GOT3 (cell line): Measurements from ENCODE around the gene CACNG5.
"Not testable (repeated sequence)": the region's sequence is repeated elsewhere in the genome, so short reads cannot be mapped to it uniquely, and the experiment has no call there.

Source experiments
- DNase-seq: peaks from one replicate; lab custom pipeline; 2025; ENCODE audit warnings: mixed read lengths; lab: John Stamatoyannopoulos, UW

CACNG5 gene

GRCh38 chr17:66849851-66850580, 15.1 kb downstream of the CACNG5 start:
- DNase-seq, result no peak

- DNase-seq, result no peak
These were observed 15.8 kb downstream of the CACNG5 start for GRCh38 chr17:66850692-66851091.

- no peak for DNase-seq
These were observed 20.3 kb downstream of the CACNG5 start for GRCh38 chr17:66855204-66855603.

DNA sequence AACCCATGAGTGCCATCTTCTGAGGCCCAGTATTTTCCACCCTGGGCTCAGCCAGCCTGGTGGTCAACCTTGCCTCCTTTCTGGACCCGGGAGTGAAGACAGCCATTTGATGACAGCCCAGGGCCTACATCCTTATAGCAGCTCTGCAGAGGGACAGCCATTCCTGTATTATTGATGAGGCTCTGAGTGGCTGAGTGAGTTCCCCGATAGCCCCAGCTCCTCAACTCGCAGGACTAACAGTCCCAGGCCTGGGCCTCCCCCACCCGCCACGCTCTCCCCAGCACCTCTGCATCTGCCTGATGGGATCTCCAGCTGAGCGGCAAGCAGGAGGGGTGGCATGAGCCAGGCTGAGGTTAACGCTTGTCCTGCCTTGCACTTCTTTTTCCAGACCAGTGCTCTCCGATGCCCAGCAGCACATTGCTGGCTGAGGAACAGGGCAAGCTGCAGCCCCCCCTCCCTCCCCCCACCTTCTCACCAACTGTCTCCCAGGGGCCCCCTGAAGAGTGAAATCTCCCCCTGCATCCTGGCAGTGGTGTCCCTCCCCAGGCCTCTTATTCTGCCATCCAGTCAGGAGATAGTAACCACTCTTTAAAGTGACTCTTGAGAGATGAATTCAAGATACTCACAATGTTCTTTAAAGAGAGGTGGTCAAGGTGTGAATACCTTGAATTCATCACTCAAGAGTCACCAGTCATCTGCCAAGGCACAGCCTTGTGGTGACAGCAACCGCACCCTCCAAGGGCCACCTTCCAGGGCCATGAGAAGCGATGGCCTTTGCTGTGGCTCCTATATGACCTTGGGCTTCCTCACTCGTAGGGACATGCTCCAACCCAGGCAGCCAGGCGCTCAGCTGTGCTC, 23.5 kb downstream of the CACNG5 start:
- no peak for DNase-seq

DNA sequence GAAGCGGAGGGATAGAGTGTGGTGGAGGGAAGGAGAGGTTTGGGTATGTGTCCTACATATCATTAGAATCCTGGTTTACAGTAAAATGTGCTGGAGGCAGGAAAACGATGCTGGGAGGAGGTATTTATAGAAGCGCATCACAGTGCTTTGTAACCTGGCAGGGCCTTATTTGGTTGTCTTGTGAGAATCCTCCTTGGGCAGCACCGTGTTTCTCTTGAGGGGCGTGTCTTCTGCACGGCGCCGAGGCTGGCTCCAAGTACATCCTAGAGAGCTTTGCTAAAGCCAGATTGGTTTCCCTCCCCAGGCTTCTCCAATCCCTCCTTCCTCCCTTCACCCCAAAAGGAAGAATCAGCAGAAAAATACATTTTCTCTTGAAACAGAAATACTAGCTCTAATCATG, 24.4 kb downstream of the CACNG5 start:
- no peak for DNase-seq

DNA sequence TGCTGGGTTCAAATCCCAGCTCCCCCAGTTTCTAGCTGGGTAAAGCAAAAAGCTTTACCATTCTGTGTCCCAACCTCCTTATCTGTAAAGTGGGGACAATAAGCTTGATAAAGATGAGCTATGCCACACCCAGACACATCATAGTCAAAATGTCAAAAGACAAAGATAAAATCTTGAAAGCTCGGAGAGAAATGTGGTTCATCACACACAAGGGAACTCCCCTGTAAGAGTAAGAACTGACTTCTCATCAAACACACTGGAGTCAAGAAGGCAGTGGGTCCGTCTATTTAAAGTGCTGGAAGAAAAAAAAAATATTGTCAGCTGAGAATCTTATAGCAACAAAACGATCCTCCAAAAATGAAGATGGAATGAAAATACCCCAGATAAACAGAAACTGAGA, 25.3 kb downstream of the CACNG5 start:
- DNase-seq, result no peak

- DNase-seq, result no peak
These were observed 28.9 kb downstream of the CACNG5 start for GRCh38 chr17:66863820-66864219.

DNA sequence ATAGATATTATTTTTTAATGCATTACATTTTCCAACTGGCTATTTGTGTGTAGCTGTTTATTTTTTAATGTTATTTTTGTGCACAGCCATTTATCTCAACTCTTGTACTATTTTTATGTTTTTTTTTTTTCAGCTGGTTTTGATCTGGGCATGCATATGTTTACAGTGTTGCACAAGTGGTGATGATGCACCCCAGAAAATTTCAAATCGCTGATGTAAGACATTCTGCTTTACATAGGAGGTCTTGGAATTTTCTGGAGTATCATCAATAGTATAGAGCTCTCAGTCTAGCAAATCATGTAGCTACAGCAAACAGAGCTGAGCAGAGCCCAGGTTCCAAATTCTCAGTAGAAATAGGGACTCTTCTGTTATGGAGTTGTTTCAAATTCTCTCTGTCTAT, 30.2 kb downstream of the CACNG5 start:
- no peak for DNase-seq

DNA sequence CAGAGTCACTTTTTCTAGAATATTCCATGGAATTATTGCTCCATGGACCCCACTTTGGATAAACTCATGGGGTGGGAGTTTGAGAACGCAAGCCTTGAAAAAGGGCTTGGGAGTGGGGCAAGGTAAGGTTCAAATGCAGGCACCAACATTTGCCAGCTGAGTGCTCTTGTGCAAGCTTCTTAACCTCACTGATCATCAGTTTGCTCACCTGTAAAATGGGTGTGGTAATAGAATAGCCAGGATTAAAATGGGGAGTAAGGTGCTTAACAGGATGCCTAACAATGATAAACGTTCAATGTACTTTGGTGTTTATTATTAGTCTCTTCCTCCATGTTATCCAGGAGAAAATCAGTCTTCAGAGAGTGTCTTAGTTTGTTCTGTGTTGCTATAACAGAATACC, 39.0 kb downstream of the CACNG5 start:
- no peak for DNase-seq

DNA sequence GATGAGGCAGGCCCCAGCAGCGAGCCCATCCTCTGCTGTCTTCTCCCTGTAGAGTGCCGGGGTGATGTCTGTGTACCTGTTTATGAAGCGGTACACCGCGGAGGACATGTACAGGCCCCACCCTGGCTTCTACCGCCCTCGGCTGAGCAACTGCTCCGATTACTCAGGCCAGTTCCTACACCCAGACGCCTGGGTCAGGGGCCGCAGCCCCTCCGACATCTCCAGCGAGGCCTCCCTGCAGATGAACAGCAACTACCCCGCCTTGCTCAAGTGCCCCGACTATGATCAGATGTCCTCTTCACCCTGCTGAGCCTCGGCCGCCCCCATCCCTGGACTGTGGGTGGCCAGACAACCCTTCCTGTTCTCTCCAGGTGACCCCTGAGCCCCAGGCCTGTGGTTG, 50.0 kb downstream of the CACNG5 start:
- DNase-seq, result no peak

DNA sequence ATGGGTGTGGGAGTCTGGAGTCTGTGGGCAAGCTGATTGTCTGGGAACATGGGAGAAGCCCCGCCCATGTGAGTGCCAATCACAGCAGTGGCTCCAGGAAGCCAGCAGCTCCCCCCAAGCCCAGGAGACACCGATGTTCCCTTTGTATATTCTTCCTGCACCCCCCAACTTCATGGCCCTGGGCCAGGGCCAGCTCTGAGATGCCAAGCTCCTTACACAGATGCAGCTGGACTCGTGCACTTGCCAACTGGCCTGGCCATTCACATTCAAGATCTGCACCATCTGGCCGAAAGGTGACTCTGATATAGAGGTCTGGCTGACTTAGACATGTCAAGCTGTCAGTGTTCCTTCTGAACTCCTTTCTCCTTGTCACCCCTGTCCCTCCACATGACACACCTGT, 50.5 kb downstream of the CACNG5 start:
- DNase-seq, result no peak

DNA sequence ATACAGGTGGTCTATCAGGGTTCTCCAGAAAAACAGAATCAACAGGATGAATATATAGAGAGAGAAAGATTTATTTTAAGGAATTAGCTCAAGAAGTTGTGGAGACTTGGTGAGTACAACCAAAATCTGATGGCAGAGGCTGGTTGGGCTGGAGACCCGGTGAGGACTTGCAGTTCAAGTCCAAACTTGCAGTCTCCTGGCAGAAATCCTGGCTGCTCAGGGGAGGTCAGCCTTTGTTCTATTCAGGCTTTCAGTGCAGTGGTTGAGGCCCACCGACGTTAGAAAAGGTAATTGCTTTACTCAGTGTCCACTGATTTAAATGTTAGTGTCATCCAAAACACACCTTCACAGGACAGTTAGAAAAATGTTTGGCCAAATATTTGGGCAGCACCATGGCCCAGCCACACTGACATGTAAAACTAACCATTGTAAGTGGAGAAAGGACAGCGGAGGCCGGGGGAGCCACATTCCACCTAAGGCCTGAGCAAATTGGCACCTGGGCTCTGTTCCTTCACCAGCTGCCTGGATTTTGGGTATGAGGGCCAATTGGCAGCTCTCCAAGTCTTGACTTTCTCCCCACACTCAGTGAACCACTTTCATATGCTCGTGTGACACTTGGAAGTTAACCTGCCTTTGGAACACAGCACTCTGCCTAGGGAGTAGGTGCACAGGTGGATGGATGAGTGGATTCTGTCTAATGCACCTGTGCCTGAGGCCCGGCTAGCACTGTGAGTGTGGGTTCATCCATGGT, 54.7 kb downstream of the CACNG5 start:
- no peak for DNase-seq

- no peak for DNase-seq
These were observed 57.3 kb downstream of the CACNG5 start for GRCh38 chr17:66892246-66892645.

GRCh38 chr17:66893382-66893781, 58.5 kb downstream of the CACNG5 start:
- DNase-seq, result no peak

DNA sequence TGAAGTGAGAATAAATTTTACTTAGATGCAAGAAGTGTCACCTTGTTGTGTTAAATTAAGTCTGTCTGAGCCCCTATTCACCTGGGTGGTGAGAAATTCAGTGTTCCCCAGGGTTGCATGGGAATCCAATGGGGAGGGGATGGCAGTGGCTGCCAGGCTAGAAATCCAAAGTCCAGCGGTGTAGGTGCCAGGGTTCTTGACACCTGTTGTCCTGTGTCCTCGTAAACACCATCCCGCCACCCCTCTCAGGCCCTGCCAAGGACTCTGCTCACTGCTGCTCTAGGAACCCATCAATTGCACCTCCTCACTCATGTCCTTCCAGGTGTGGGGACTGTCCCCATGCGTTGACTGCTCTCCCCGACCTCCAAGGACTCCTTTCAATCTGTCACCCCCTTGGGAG, 58.9 kb downstream of the CACNG5 start:
- no peak for DNase-seq

DNA sequence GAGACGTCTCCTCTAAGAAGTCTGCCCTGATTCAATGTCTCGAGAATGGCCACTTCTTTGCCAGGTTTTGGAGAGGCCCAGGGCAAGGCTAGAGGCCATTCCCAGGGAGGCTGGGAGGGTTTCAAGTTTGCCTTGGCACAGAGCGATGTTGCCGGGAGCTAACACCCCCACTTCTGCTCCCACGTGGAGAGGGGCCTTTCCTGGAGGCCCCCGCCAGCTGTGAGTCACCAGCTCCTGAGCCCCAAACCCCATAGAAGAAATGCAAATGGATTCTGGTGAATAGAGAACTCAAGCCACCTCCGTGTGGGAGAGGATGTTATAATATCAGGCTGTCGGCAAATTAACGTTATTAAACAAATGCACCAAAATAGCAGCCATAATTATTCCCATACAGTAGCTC, 62.2 kb downstream of the CACNG5 start:
- DNase-seq, result no peak

- DNase-seq, result no peak
These were observed 63.6 kb downstream of the CACNG5 start for GRCh38 chr17:66898536-66898935.

- no peak for DNase-seq
These were observed 65.5 kb downstream of the CACNG5 start for GRCh38 chr17:66900126-66901010.

GRCh38 chr17:66903296-66903695, 68.4 kb downstream of the CACNG5 start:
- not testable (repeated sequence) for DNase-seq

DNA sequence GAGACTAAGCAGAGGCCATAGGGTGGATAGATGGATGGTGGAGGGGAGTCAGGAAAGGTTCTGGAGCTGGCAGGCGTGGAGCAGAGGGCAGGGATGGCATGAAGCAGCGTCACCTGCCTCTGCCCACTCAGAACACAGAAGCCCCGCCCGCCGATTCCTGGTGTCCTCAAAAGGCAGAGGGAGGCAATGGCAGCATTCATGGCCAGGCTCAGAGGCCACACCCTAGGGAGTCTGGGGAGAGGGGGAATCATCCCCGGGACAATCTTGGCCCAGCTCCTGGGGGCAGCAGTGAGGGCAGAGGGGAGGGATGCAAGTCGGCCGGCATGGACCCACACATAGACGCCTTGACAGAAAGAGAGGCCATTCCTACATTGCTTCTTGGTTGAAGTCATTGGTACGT, 68.9 kb downstream of the CACNG5 start:
- DNase-seq, result no peak

GRCh38 chr17:66904760-66905624, 70.1 kb downstream of the CACNG5 start:
- no peak for DNase-seq
